C1 segment of cervical spinal cord (tissue), 14 donors: ENCODE measurements around the gene EFNA3.

ENCODE experiments used
- DNase-seq, 14 donors: peaks; one replicate each; lab custom pipeline; 2025; lab: John Stamatoyannopoulos, UW

The EFNA3 gene

DNA sequence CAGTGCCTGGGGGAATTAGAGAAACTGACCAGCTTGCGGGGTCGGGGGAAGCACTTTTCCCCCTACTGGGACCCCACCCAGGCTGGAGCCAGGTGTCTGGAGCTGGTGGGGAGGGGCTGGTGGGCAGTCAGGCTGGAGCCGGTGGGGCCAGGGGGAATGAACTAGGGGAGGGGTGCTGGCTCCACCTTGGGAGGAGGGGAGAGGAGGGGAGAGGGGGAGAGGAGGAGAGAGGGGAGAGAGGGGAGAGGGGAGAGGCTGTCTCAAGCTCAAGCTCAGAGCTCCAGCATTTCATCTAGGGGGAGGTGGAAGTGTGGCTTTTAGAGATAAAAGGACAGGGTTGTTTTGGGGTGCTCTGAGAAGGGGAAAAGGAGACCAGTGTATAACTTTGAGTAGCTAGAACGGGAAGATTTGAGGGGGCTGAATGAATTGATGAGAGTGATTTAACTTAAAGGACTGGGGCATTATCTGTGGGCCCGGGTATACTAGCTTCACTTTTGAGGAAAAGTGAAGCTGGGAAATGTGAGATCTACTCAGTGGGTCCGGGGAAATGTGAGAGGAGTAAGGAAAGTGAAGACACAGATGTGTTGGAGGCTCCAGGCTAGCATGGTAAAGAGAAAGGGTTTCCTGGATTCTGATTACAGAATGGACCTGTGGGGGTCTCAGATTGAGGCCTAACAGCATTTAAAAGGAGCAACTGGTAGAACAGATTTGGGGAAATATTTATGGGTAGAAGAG, 51.8 kb downstream of the EFNA3 start:
- no peak for DNase-seq

DNA sequence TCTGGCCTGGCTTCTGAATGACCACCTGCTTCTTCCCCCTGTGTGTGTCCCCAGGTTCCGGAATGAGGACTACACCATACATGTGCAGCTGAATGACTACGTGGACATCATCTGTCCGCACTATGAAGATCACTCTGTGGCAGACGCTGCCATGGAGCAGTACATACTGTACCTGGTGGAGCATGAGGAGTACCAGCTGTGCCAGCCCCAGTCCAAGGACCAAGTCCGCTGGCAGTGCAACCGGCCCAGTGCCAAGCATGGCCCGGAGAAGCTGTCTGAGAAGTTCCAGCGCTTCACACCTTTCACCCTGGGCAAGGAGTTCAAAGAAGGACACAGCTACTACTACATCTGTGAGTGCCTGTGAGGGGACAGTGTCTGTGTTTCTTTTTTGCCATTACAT, 52.6 kb downstream of the EFNA3 start:
- DNase-seq, result no peak

DNA sequence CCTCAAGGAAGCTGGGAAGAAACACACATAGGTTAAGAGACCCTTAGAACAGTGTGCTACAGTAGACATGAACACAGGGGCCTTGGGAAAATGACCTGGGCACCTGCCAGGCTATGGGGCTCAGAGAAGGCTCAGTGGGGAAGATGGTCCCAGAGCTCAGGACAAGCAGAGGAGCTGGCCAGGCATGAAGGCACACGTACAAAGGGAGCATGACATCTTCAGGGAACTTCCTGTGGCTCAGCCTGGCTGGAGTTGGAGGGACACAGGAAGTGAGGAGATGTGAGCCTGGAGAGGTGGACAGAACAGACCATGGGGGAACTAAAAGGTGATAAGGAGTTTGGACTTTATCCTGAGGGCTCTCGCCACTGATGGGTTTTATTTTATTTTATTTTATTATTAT, 53.2 kb downstream of the EFNA3 start:
- DNase-seq, result no peak

DNA sequence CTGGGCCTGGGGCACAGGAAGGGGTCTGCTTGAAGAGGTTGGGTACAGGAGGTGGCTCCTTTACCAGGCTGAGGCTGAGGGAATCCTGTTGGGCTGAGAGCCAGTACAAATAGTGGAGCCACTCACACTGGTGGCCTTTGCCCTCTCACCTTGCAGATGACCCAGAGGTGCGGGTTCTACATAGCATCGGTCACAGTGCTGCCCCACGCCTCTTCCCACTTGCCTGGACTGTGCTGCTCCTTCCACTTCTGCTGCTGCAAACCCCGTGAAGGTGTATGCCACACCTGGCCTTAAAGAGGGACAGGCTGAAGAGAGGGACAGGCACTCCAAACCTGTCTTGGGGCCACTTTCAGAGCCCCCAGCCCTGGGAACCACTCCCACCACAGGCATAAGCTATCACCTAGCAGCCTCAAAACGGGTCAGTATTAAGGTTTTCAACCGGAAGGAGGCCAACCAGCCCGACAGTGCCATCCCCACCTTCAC, 55.2 kb downstream of the EFNA3 start:
- no peak for DNase-seq

DNA sequence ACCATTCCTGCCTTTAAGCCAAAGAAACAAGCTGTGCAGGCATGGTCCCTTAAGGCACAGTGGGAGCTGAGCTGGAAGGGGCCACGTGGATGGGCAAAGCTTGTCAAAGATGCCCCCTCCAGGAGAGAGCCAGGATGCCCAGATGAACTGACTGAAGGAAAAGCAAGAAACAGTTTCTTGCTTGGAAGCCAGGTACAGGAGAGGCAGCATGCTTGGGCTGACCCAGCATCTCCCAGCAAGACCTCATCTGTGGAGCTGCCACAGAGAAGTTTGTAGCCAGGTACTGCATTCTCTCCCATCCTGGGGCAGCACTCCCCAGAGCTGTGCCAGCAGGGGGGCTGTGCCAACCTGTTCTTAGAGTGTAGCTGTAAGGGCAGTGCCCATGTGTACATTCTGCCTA, 55.7 kb downstream of the EFNA3 start:
- no peak for DNase-seq

DNA sequence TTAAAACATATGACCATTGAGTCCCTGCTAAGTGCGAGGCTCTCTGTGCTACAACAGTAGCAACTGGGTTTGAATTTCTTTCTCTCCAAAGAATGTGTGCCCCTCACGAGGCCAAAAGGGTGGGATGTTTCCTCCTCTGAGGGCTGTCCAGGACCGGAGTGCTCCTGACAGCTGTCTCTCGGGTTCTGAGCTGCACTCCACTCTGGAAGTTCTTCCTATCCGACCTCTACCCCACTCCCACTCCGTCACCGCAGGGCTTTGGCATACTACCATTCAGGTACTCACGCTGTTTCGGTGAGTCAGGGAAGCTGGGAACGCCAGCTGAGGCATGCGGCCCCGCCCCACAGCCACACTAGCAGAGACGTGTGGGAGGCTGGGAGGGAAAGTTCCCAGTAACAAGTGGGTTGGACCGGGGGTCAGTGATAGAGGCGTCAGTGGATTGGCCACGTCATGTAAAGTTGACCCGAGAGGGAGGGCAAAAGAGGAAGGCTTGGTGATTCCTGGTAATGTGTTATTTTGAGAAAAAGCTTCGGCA, 56.3 kb downstream of the EFNA3 start:
- peak in 8 of 14 donors; percentile 57 to 80 (median 65) for DNase-seq

DNA sequence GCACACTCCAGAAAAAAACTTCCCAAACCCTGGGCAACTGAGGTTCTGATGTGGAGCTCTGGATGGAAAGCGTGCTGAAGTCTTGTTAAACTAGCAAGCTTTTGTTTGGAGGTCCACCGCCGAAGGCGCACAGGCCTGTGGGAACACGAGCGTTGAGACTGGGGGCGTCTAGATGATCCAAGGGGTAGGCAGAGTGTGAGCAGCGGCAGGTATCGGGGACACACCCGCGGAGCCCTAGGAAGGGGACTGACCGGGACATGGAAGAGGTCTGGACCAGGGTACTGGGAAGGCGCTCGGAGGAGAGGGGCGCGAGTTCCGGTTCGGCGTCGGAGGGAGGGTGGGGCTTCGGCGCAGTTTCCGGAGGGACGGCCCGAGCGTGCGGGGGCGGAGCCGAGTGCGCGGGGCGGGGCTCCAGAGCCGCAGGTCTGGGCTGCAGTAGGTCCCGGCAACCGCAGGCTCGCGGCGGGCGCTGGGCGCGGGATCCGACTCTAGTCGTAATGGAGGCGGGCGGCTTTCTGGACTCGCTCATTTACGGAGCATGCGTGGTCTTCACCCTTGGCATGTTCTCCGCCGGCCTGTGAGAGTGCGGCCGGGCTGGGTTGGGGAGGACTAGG, 56.9 kb downstream of the EFNA3 start, which contains the start of gene SLC50A1:
SLC50A1 (plus strand) TSS at position 438 of the 614 bp plus-strand sequence; CDS start at position 498, 60 bp downstream.
- DNase-seq, result peak; percentile 53 to 92 (median 86)

DNA sequence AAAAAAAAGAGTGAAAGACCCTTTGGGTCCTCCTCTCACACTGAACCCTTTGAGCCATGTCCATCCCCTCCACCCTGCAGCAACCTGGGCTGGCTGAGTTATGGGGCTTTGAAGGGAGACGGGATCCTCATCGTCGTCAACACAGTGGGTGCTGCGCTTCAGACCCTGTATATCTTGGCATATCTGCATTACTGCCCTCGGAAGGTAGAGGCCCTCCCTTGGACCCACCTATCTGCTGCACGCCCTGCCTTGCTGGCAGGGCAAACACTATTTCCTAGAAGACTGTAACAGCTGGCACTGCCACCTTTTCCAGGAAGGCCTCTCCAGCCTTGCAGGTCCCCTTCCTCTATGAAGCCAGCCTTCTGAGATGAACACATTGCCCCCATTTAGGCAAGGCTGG, 58.1 kb downstream of the EFNA3 start:
- DNase-seq, result no peak
